IMR-90 (cell line): ENCODE data around the gene ABHD12. TPM values are rescaled to one million over a fixed set of nuclear protein-coding genes. Genes with fewer than 3 reads are reported as not detected.

Source experiments
- ATAC-seq: fragments of 200-7000 bp; cut with Tn5 transposase; 2 replicates; pipeline ENCODE4 v1.9.1; 2020; ENCODE audit warnings: low read depth, mild to moderate bottlenecking, moderate library complexity
- BruUV-seq: library from RNA; stranded (reverse); fragments of 400-500 nt; replicated peaks from 2 replicates; lab custom pipeline; 2021; lab: Mats Ljungman, UMichigan
- CTCF ChIA-PET: fragments of 300-600 bp; formaldehyde crosslinking; extraction: SDS; loops from one replicate; lab custom pipeline; 2021; ENCODE audit warnings: antibody characterized with exemption; lab: Yijun Ruan, JAX
- POLR2A ChIA-PET: fragments of 300-600 bp; sonication (Branson Sonifier 250); formaldehyde crosslinking; loops from one replicate; lab custom pipeline; 2022; ENCODE audit warnings: antibody characterized with exemption; ENCODE audit not compliant: unreplicated experiment; lab: Charles Lee
- DNase-seq: peaks from one replicate; pipeline ENCODE4 v3.0.0; 2013
- H2AFZ ChIP-seq: replicated peaks from 2 replicates; pipeline ENCODE3; 2013; ENCODE audit warnings: low read length, mild to moderate bottlenecking; ENCODE audit not compliant: poor library complexity
- H2AK5ac ChIP-seq: 2 replicates; pipeline ENCODE4 v1.6.1; 2013; ENCODE audit warnings: low read depth, low read length, inconsistent platforms
- H2AK9ac ChIP-seq: replicated peaks from 2 replicates; pipeline ENCODE3; 2013; ENCODE audit warnings: mild to moderate bottlenecking, low read depth, low read length, moderate library complexity; ENCODE audit not compliant: poor library complexity
- H2BK120ac ChIP-seq: 2 replicates; pipeline ENCODE4 v1.6.1; 2013; ENCODE audit warnings: low read depth, low read length, inconsistent platforms
- H2BK15ac ChIP-seq: 3 replicates; pipeline ENCODE4 v1.6.1; 2013; ENCODE audit warnings: low read depth, low read length, inconsistent platforms
- H2BK20ac ChIP-seq: 2 replicates; pipeline ENCODE4 v1.6.1; 2013; ENCODE audit warnings: low read depth, mild to moderate bottlenecking, inconsistent platforms, low read length, moderate library complexity
- H2BK5ac ChIP-seq: 2 replicates; pipeline ENCODE4 v1.6.1; 2013; ENCODE audit warnings: mild to moderate bottlenecking, low read depth, low read length, inconsistent platforms; ENCODE audit not compliant: poor library complexity, severe bottlenecking
- H3K14ac ChIP-seq: replicated peaks from 2 replicates; pipeline ENCODE4 v1.6.1; 2013; ENCODE audit warnings: low read depth, low read length, inconsistent platforms
- H3K18ac ChIP-seq: 2 replicates; pipeline ENCODE4 v1.6.1; 2013; ENCODE audit warnings: low read depth, low read length, control low read depth
- H3K23ac ChIP-seq: 2 replicates; pipeline ENCODE4 v1.6.1; 2013; ENCODE audit warnings: low read depth, low read length, inconsistent platforms
- H3K27ac ChIP-seq: 2 replicates; pipeline ENCODE4 v1.5.1; 2013; ENCODE audit warnings: mild to moderate bottlenecking, control low read depth, low read length; ENCODE audit not compliant: insufficient read depth
- H3K27me3 ChIP-seq: 2 replicates; pipeline ENCODE4 v1.6.1; 2013; ENCODE audit warnings: low read length; ENCODE audit not compliant: control insufficient read depth, insufficient read depth
- H3K36me3 ChIP-seq: 2 replicates; pipeline ENCODE4 v1.6.1; 2013; ENCODE audit warnings: low read length, mixed read lengths; ENCODE audit not compliant: control insufficient read depth, insufficient read depth
- H3K4ac ChIP-seq: 2 replicates; pipeline ENCODE4 v1.6.1; 2013; ENCODE audit warnings: low read depth, low read length, inconsistent platforms
- H3K4me1 ChIP-seq: 2 replicates; pipeline ENCODE4 v1.6.1; 2013; ENCODE audit warnings: low read length, mixed read lengths; ENCODE audit not compliant: control insufficient read depth, insufficient read depth
- H3K4me2 ChIP-seq: 2 replicates; pipeline ENCODE4 v1.6.1; 2013; ENCODE audit warnings: low read depth, mild to moderate bottlenecking, control low read depth, low read length, moderate library complexity
- H3K4me3 ChIP-seq: 2 replicates; pipeline ENCODE4 v1.5.1; 2013; ENCODE audit warnings: low read depth, mild to moderate bottlenecking, control low read depth, low read length, moderate library complexity; ENCODE audit not compliant: insufficient read depth
- H3K56ac ChIP-seq: 2 replicates; pipeline ENCODE4 v1.6.1; 2013; ENCODE audit warnings: low read length, inconsistent platforms; ENCODE audit not compliant: insufficient read depth; ENCODE audit errors: extremely low read depth
- H3K79me1 ChIP-seq, 2 experiments: 2 replicates each; pipeline ENCODE4 v1.6.1; 2013; ENCODE audit warnings: low read length in 2 of 2, inconsistent platforms in 1 of 2, low read depth in 1 of 2
- H3K9ac ChIP-seq: 2 replicates; pipeline ENCODE4 v1.6.1; 2013; ENCODE audit warnings: low read depth, low read length, control low read depth
- H3K9me1 ChIP-seq: 2 replicates; pipeline ENCODE4 v1.6.1; 2013; ENCODE audit warnings: low read length, inconsistent platforms; ENCODE audit not compliant: insufficient read depth
- H3K9me3 ChIP-seq: 2 replicates; pipeline ENCODE4 v1.6.1; 2013; ENCODE audit warnings: low read length; ENCODE audit not compliant: control insufficient read depth, insufficient read depth
- H4K20me1 ChIP-seq: 2 replicates; pipeline ENCODE4 v1.6.1; 2013; ENCODE audit warnings: low read length, inconsistent platforms; ENCODE audit not compliant: insufficient read depth
- H4K5ac ChIP-seq: 2 replicates; pipeline ENCODE4 v1.6.1; 2013; ENCODE audit warnings: mild to moderate bottlenecking, low read depth, low read length, control low read depth
- H4K8ac ChIP-seq, 2 experiments: 2 replicates each; pipeline ENCODE4 v1.6.1; 2013; ENCODE audit warnings: low read depth in 2 of 2, low read length in 2 of 2, control low read depth in 1 of 2, inconsistent platforms in 1 of 2
- H4K91ac ChIP-seq: 2 replicates; pipeline ENCODE4 v1.6.1; 2013; ENCODE audit warnings: low read depth, low read length, inconsistent platforms; ENCODE audit not compliant: insufficient read depth
- CHD1 ChIP-seq: IDR thresholded peaks from 2 replicates; pipeline ENCODE4 v1.6.1; 2012; ENCODE audit warnings: low read depth, low read length, improper control_type of control experiment
- CTCF ChIP-seq: conservative IDR thresholded peaks from 2 replicates; pipeline ENCODE4 v1.5.1; 2012; ENCODE audit warnings: mild to moderate bottlenecking, low read depth, low read length, improper control_type of control experiment
- RAD21 ChIP-seq: IDR thresholded peaks from 2 replicates; pipeline ENCODE4 v1.6.1; 2012; ENCODE audit warnings: low read length, improper control_type of control experiment
- RFX5 ChIP-seq: IDR thresholded peaks from 2 replicates; pipeline ENCODE4 v1.8.0; 2012; ENCODE audit warnings: low read depth, mild to moderate bottlenecking, low read length, moderate library complexity
- SMC3 ChIP-seq: fragments of 150-350 bp; IDR thresholded peaks from 2 replicates; pipeline ENCODE4 v1.6.1; 2016; ENCODE audit warnings: low read depth, mild to moderate bottlenecking, antibody characterized with exemption, low read length, moderate library complexity
- WGBS, 2 experiments: methylation state at CpG; one replicate each; pipeline versions ENCODE4 v1.1.5 to v1.1.7; 2013; ENCODE audit warnings: missing lambda C conversion rate in 2 of 2; ENCODE audit not compliant: insufficient read length in 1 of 2; ENCODE audit errors: extremely low coverage in 2 of 2; 5-methylcytosine and 5-hydroxymethylcytosine counted together
- dilution Hi-C: fragments of 300-500 bp; cut with HindIII; formaldehyde crosslinking; loops from one replicate; pipeline ENCODE4 v1.14.3; 2018; ENCODE audit warnings: low sequenced_read_pairs; ENCODE audit not compliant: unreplicated experiment
- in situ Hi-C: fragments of 300-500 bp; cut with MboI; formaldehyde crosslinking; loops from 3 replicates; pipeline ENCODE4 v1.14.3; 2019; ENCODE audit warnings: low sequenced_read_pairs, inconsistent platforms, mixed read lengths
- intact Hi-C: fragments of 100-400 bp; cut with micrococcal nuclease; formaldehyde crosslinking; loops from 2 replicates; pipeline ENCODE4 v1.10.0; 2022
- polyA plus RNA-seq, 3 experiments: library from polyadenylated mRNA; depleted of rRNA; stranded (reverse); fragments of >200 nt; gene quantifications; 2 replicates each; pipeline ENCODE4 v1.2.3, GENCODE V29; 2012; ENCODE audit warnings: low replicate concordance in 1 of 3
- total RNA-seq: library from RNA; depleted of rRNA; stranded (reverse); fragments of >200 nt; gene quantifications from 2 replicates; pipeline ENCODE4 v1.2.3, GENCODE V29; 2012

Gene ABHD12
- total and polyA plus RNA-seq, 2 of the 4 experiments (the other 2 are of a cell fraction) = 80.7 to 108 TPM

- Histone ChIP-seq H3K9me3 (peaks cover 13% of the 10 kb centered on the region), H3K4me1 (peaks cover 5% of the 10 kb centered on the region; the same call in 1 of the 2 replicates), H4K8ac (peak overlapping the region in 1 of 2 experiments; percentile 56; a peak in 2 of 4 replicates), H2BK15ac (no peak overlapping the region), H2AFZ (no peak overlapping the region), H2BK120ac (peak overlapping the region; percentile 68; the same call in 1 of the 2 replicates), H3K56ac (no peak overlapping the region), H3K36me3 (no peaks in the 10 kb centered on the region), H2AK9ac (no peak overlapping the region), H3K4me2 (no peak overlapping the region), H3K27ac (no peak overlapping the region), H3K14ac (peak overlapping the region; percentile 63; the same call in 1 of the 2 replicates), H3K4ac (peak overlapping the region; percentile 49; the same call in 1 of the 2 replicates), H3K79me1 (no peaks in the 10 kb centered on the region), H4K20me1 (no peaks in the 10 kb centered on the region), H3K23ac (no peak overlapping the region), H3K18ac (no peak overlapping the region), H2AK5ac (no peak overlapping the region), H2BK5ac (peak overlapping the region; percentile 14), H4K91ac (no peak overlapping the region), H3K4me3 (no peak overlapping the region), H3K27me3 (no peaks in the 10 kb centered on the region), H3K9me1 (peaks cover 5% of the 10 kb centered on the region), H3K9ac (no peak overlapping the region), H4K5ac (no peak overlapping the region), H2BK20ac (peak overlapping the region; percentile 68; the same call in 1 of the 2 replicates)
- ChIA-PET CTCF (interaction anchor here (0.8 to 3.8 kb wide), 8 partner anchors 9 to 403 kb away, joined by 3 to 24 read pairs (median 7); partner anchors contain the start of gene GINS1), POLR2A (no interaction called here)
- ATAC-seq (peak; percentile 98), DNase-seq (peak; percentile 83)
- dilution Hi-C loops = no loop called here
- in situ Hi-C loops = loop anchor here (5.0 to 25.0 kb wide), 3 partner anchors 102 to 762 kb away; partner anchors contain the start of gene APMAP
- TF ChIP-seq CHD1 = no peak
- no peak for TF ChIP-seq RFX5
- TF ChIP-seq CTCF = peak; percentile 85
- peak; percentile 86 for TF ChIP-seq RAD21
- peak; percentile 84 for TF ChIP-seq SMC3
- intact Hi-C loops = loop anchor here (1.0 to 5.0 kb wide), 8 partner anchors 63 to 404 kb away; partner anchors contain the start of genes PYGB and VSX1
- WGBS, 2 experiments = 10% methylated on average over 2 of the region's 5 CpGs; no CpG with 5 or more reads in 1 of the 2 experiments
- BruUV-seq = no TSS peak
Measured at GRCh38 chr20:25399037-25399430, 8.4 kb upstream of the ABHD12 start.
